ENCODE measurements around the gene RAB24. TPM values are rescaled to one million over a fixed set of nuclear protein-coding genes. Genes with fewer than 3 reads are reported as not detected.

RAB24 gene
- total and polyA plus RNA-seq, 2 experiments from 2014 or later, result 27.1 to 27.7 TPM

DNA sequence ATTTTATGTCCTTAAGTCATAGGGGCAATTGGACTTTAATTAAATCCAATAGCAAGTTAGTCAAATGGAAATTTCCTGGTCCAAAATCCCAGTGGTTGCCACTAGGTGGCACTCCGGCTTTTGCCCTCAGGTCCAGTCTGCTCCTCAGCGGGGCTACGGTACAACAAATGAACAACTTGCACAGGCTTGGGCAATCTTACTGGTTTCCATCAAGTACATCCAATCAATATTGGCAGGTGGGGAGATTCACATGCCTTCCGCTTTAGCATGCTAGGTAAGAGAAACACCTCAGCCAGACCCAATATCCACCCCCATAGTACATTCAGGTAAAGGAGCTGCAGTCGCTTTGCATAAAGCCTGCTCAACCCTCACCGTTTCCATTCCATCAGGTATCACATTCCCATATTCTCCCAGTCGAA is 14.4 kb upstream of the RAB24 start:
- Mint-ChIP-seq H3K4me1 (peaks cover 5% of the 10 kb centered on the region), H3K36me3 (ENCODE audit: low read depth) (no peaks in the 10 kb centered on the region; the same call in 2 of the 3 replicates), H3K27me3 (ENCODE audit: insufficient read depth, low read depth, poor library complexity) (peaks cover 19% of the 10 kb centered on the region), H3K9me3 (no peaks in the 10 kb centered on the region; the same call in 1 of the 3 replicates), H3K4me3 (peak overlapping the region; percentile 30; the same call in 1 of the 3 replicates), H3K27ac (no peak overlapping the region)
- H3K36me3 ChIP-seq (ENCODE audit: insufficient read depth), result no peaks in the 10 kb centered on the region; the same call in 1 of the 2 replicates
- DNase-seq (ENCODE audit: low spot score) (peak; percentile 87), ATAC-seq (peak; percentile 63)
- no peak overlapping the region for H3K4me3 ChIP-seq
- no peaks in the 10 kb centered on the region for H3K9me2 ChIP-seq (ENCODE audit: insufficient read depth)
- no peaks in the 10 kb centered on the region for H3K79me2 ChIP-seq (replicated peaks; ENCODE audit: insufficient read depth)
- H3K4me1 ChIP-seq (ENCODE audit: insufficient read depth), result peaks cover under 1% of the 10 kb centered on the region; the same call in 1 of the 2 replicates
- H3F3A ChIP-seq (replicated peaks; ENCODE audit: low read depth), result peaks cover 5% of the 10 kb centered on the region
- TF ChIP-seq, protein P1, sequence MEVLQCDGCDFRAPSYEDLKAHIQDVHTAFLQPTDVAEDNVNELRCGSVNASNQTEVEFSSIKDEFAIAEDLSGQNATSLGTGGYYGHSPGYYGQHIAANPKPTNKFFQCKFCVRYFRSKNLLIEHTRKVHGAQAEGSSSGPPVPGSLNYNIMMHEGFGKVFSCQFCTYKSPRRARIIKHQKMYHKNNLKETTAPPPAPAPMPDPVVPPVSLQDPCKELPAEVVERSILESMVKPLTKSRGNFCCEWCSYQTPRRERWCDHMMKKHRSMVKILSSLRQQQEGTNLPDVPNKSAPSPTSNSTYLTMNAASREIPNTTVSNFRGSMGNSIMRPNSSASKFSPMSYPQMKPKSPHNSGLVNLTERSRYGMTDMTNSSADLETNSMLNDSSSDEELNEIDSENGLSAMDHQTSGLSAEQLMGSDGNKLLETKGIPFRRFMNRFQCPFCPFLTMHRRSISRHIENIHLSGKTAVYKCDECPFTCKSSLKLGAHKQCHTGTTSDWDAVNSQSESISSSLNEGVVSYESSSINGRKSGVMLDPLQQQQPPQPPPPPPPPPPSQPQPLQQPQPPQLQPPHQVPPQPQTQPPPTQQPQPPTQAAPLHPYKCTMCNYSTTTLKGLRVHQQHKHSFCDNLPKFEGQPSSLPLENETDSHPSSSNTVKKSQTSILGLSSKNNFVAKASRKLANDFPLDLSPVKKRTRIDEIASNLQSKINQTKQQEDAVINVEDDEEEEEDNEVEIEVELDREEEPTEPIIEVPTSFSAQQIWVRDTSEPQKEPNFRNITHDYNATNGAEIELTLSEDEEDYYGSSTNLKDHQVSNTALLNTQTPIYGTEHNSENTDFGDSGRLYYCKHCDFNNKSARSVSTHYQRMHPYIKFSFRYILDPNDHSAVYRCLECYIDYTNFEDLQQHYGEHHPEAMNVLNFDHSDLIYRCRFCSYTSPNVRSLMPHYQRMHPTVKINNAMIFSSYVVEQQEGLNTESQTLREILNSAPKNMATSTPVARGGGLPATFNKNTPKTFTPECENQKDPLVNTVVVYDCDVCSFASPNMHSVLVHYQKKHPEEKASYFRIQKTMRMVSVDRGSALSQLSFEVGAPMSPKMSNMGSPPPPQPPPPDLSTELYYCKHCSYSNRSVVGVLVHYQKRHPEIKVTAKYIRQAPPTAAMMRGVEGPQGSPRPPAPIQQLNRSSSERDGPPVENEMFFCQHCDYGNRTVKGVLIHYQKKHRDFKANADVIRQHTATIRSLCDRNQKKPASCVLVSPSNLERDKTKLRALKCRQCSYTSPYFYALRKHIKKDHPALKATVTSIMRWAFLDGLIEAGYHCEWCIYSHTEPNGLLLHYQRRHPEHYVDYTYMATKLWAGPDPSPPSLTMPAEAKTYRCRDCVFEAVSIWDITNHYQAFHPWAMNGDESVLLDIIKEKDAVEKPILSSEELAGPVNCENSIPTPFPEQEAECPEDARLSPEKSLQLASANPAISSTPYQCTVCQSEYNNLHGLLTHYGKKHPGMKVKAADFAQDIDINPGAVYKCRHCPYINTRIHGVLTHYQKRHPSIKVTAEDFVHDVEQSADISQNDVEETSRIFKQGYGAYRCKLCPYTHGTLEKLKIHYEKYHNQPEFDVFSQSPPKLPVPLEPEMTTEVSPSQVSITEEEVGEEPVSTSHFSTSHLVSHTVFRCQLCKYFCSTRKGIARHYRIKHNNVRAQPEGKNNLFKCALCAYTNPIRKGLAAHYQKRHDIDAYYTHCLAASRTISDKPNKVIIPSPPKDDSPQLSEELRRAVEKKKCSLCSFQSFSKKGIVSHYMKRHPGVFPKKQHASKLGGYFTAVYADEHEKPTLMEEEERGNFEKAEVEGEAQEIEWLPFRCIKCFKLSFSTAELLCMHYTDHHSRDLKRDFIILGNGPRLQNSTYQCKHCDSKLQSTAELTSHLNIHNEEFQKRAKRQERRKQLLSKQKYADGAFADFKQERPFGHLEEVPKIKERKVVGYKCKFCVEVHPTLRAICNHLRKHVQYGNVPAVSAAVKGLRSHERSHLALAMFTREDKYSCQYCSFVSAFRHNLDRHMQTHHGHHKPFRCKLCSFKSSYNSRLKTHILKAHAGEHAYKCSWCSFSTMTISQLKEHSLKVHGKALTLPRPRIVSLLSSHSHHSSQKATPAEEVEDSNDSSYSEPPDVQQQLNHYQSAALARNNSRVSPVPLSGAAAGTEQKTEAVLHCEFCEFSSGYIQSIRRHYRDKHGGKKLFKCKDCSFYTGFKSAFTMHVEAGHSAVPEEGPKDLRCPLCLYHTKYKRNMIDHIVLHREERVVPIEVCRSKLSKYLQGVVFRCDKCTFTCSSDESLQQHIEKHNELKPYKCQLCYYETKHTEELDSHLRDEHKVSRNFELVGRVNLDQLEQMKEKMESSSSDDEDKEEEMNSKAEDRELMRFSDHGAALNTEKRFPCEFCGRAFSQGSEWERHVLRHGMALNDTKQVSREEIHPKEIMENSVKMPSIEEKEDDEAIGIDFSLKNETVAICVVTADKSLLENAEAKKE (CRISPR knock-in tag; IDR thresholded peaks at IDR 0.05), result no peak
- TF ChIP-seq, protein P2, sequence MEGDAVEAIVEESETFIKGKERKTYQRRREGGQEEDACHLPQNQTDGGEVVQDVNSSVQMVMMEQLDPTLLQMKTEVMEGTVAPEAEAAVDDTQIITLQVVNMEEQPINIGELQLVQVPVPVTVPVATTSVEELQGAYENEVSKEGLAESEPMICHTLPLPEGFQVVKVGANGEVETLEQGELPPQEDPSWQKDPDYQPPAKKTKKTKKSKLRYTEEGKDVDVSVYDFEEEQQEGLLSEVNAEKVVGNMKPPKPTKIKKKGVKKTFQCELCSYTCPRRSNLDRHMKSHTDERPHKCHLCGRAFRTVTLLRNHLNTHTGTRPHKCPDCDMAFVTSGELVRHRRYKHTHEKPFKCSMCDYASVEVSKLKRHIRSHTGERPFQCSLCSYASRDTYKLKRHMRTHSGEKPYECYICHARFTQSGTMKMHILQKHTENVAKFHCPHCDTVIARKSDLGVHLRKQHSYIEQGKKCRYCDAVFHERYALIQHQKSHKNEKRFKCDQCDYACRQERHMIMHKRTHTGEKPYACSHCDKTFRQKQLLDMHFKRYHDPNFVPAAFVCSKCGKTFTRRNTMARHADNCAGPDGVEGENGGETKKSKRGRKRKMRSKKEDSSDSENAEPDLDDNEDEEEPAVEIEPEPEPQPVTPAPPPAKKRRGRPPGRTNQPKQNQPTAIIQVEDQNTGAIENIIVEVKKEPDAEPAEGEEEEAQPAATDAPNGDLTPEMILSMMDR (conservative IDR thresholded peaks at IDR 0.05; ENCODE audit: low read depth in 2 of 2), result peak; percentile 95 to 98
- TF ChIP-seq, protein P3, sequence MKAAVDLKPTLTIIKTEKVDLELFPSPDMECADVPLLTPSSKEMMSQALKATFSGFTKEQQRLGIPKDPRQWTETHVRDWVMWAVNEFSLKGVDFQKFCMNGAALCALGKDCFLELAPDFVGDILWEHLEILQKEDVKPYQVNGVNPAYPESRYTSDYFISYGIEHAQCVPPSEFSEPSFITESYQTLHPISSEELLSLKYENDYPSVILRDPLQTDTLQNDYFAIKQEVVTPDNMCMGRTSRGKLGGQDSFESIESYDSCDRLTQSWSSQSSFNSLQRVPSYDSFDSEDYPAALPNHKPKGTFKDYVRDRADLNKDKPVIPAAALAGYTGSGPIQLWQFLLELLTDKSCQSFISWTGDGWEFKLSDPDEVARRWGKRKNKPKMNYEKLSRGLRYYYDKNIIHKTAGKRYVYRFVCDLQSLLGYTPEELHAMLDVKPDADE (IDR thresholded peaks at IDR 0.05), result no peak
- TF ChIP-seq EZH2phosphoT487 (IDR thresholded peaks at IDR 0.05; ENCODE audit: unreplicated experiment) (no peak), JUNB (IDR thresholded peaks at IDR 0.05; ENCODE audit: unreplicated experiment) (no peak)
- H2AFZ ChIP-seq, result no peak overlapping the region
- no peaks in the 10 kb centered on the region for H3K27me3 ChIP-seq (ENCODE audit: insufficient read depth)
- no peaks in the 10 kb centered on the region for H4K20me1 ChIP-seq (replicated peaks; ENCODE audit: insufficient read depth)
- H3K4me2 ChIP-seq, result no peak overlapping the region
- no peak overlapping the region for H3K27ac ChIP-seq (ENCODE audit: low read depth)

Measured in GM23338 (cell line).